Esophagus squamous epithelium (tissue), 5 donors: ENCODE measurements around the gene UVSSA. TPM values are rescaled to one million over a fixed set of nuclear protein-coding genes. Genes with fewer than 3 reads are reported as not detected.

Experiments used
- DNase-seq: peaks from one replicate; lab custom pipeline; 2025; lab: John Stamatoyannopoulos, UW
- H3K27ac ChIP-seq, 4 donors: fragments of 200-600 bp; sonication (generic); one replicate each; pipeline ENCODE4 v1.5.1; 2016 to 2019; ENCODE audit warnings: mild to moderate bottlenecking in 1 of 4
- H3K27me3 ChIP-seq, 4 donors: fragments of 200-600 bp; sonication (generic); 1 replicate in 3 of 4; 2 replicates in 1 of 4; pipeline versions ENCODE4 v1.5.1 to v1.6.0; 2017 to 2021; ENCODE audit warnings: antibody characterized with exemption in 1 of 4
- H3K36me3 ChIP-seq, 3 donors: fragments of 200-600 bp; sonication (generic); one replicate each; pipeline ENCODE4 v1.5.1; 2016 to 2019
- H3K4me1 ChIP-seq, 3 donors: fragments of 200-600 bp; sonication (generic); one replicate each; pipeline ENCODE4 v1.5.1; 2017 to 2019
- H3K4me3 ChIP-seq, 4 donors: fragments of 200-600 bp; sonication (generic); 1 replicate in 3 of 4; 2 replicates in 1 of 4; pipeline ENCODE4 v1.5.1; 2016 to 2019; ENCODE audit warnings: mild to moderate bottlenecking in 2 of 4, moderate library complexity in 1 of 4
- H3K9me3 ChIP-seq, 3 donors: fragments of 200-600 bp; sonication (generic); one replicate each; pipeline ENCODE4 v1.5.1; 2016 to 2019
- CTCF ChIP-seq, 6 experiments: fragments of 450-650 bp in 4 of 6; fragments of 200-600 bp in 2 of 6; sonication (generic) in 2 of 6; IDR thresholded peaks; one replicate each; pipeline ENCODE4 v1.5.1; 2016 to 2019; ENCODE audit warnings: antibody characterized with exemption in 6 of 6, mild to moderate bottlenecking in 4 of 6, moderate library complexity in 4 of 6
- POLR2A ChIP-seq, 4 donors: fragments of 450-650 bp; IDR thresholded peaks; one replicate each; pipeline ENCODE4 v1.6.1; 2017; ENCODE audit warnings: antibody characterized with exemption in 4 of 4, mild to moderate bottlenecking in 4 of 4, moderate library complexity in 3 of 4
- WGBS, 2 donors: methylation state at CpG; one replicate each; pipeline ENCODE4 v1.1.5; 2018; 5-methylcytosine and 5-hydroxymethylcytosine counted together
- intact Hi-C: fragments of 100-400 bp; cut with DNase I; formaldehyde crosslinking; loops from one replicate; pipeline ENCODE4 v1.15.0; 2022
- total RNA-seq, 4 donors: library from RNA; depleted of rRNA; stranded (reverse); fragments of >200 nt; gene quantifications; one replicate each; pipeline ENCODE4 v1.1.0, GENCODE V29; 2016
- donor health status: DM: yes; HTN: yes; CAD: no.

UVSSA gene
- total RNA-seq, 4 donors from 2014 or later: 7.2 to 12.8 (median 11.5) TPM

GRCh38 chr4:1347410-1347864 lies 429 bp downstream of the UVSSA start:
- no peak for TF ChIP-seq POLR2A (IDR thresholded peaks at IDR 0.05)
- peak in 1 of 6 experiments; percentile 3 for TF ChIP-seq CTCF (IDR thresholded peaks at IDR 0.05)
- peak overlapping the region; percentile 65 to 97 (median 83) for H3K4me3 ChIP-seq
- whole genome bisulfite sequencing, 2 donors: 1% methylated on average over 33 of the region's 43 CpGs; no CpG with 5 or more reads in 1 of the 2 donors

GRCh38 chr4:1348014-1348513 lies 1.1 kb downstream of the UVSSA start:
- no peak for TF ChIP-seq CTCF (IDR thresholded peaks at IDR 0.05)
- TF ChIP-seq POLR2A (IDR thresholded peaks at IDR 0.05): no peak
- intact Hi-C loops: loop anchor here (5.0 kb wide), 2 partner anchors 56 to 96 kb away; no protein-coding TSS in a partner anchor
- peak overlapping the region; percentile 65 to 97 (median 83) for H3K4me3 ChIP-seq
- WGBS, 2 donors: 36 to 54% methylated on average over 5 to 9 of the region's 12 CpGs
- peaks cover 20 to 57% (median 28%) of the 10 kb centered on the region in 3 donors for H3K4me1 ChIP-seq
- peaks cover 3 to 29% (median 5%) of the 10 kb centered on the region in 3 donors for H3K36me3 ChIP-seq
- peak overlapping the region; percentile 95 to 100 (median 100) for H3K27ac ChIP-seq
- H3K27me3 ChIP-seq: no peaks in the 10 kb centered on the region
- no peak for DNase-seq
- H3K9me3 ChIP-seq: no peaks in the 10 kb centered on the region

More at GRCh38 chr4:1347410-1347864, 429 bp downstream of the UVSSA start:
- Histone ChIP-seq H3K4me1 (peaks cover 20 to 57% (median 28%) of the 10 kb centered on the region in 3 donors), H3K27me3 (no peaks in the 10 kb centered on the region), H3K27ac (peak overlapping the region; percentile 95 to 100 (median 100)), H3K36me3 (peaks cover 0 to 23% (median 0%) of the 10 kb centered on the region in 3 donors), H3K9me3 (no peaks in the 10 kb centered on the region)
- intact Hi-C loops: loop anchor here (5.0 kb wide), 2 partner anchors 55 to 95 kb away; no protein-coding TSS in a partner anchor
- no peak for DNase-seq

GRCh38 chr4:1348746-1349145 lies 1.7 kb downstream of the UVSSA start:
- no peak overlapping the region for H3K4me3 ChIP-seq
- intact Hi-C loops: loop anchor here (5.0 kb wide), 2 partner anchors 56 to 96 kb away; no protein-coding TSS in a partner anchor
- no peaks in the 10 kb centered on the region for H3K9me3 ChIP-seq
- H3K27me3 ChIP-seq: no peaks in the 10 kb centered on the region
- TF ChIP-seq CTCF (IDR thresholded peaks at IDR 0.05): no peak
- no peak for TF ChIP-seq POLR2A (IDR thresholded peaks at IDR 0.05)
- DNase-seq: no peak
- 87 to 91% methylated on average over 23 to 25 of the region's 25 CpGs for WGBS, 2 donors
- H3K27ac ChIP-seq: peak overlapping the region; percentile 95 to 100 (median 100)
- H3K4me1 ChIP-seq: peaks cover 20 to 57% (median 28%) of the 10 kb centered on the region in 3 donors
- peaks cover 3 to 36% (median 11%) of the 10 kb centered on the region in 3 donors for H3K36me3 ChIP-seq

- Histone ChIP-seq H3K27me3 (no peaks in the 10 kb centered on the region), H3K36me3 (peaks cover 3 to 44% (median 12%) of the 10 kb centered on the region in 3 donors), H3K9me3 (no peaks in the 10 kb centered on the region), H3K4me1 (peaks cover 20 to 54% (median 28%) of the 10 kb centered on the region in 3 donors), H3K4me3 (no peak overlapping the region), H3K27ac (no peak overlapping the region)
- intact Hi-C loops: loop anchor here (5.0 to 10.0 kb wide), 4 partner anchors 57 to 275 kb away; no protein-coding TSS in a partner anchor
- TF ChIP-seq CTCF (IDR thresholded peaks at IDR 0.05) (no peak), POLR2A (IDR thresholded peaks at IDR 0.05) (no peak)
- WGBS, 2 donors: 86 to 92% methylated on average over 12 to 24 of the region's 29 CpGs
- DNase-seq: no peak
Observed at GRCh38 chr4:1349359-1350168, 2.6 kb downstream of the UVSSA start.
